Measurements from ENCODE around the gene CDK14.
"Not testable (repeated sequence)": the region's sequence is repeated elsewhere in the genome, so short reads cannot be mapped to it uniquely, and the experiment has no call there.

The CDK14 gene

GRCh38 chr7:90791596-90791995, 195.5 kb downstream of the CDK14 start:
- no peaks in the 10 kb centered on the region for H3K36me3 ChIP-seq (ENCODE audit: control insufficient read depth, insufficient read depth, low read length)
- H3K4me3 ChIP-seq (ENCODE audit: insufficient read depth, low read depth, low read length, poor library complexity, severe bottlenecking), result no peak overlapping the region
- H3K9me3 ChIP-seq (ENCODE audit: control insufficient read depth, low read length), result no peaks in the 10 kb centered on the region
- no peaks in the 10 kb centered on the region for H3K4me1 ChIP-seq (ENCODE audit: control insufficient read depth, insufficient read depth, low read length, poor library complexity, severe bottlenecking)
- H3K27ac ChIP-seq (ENCODE audit: insufficient read depth, low read length, poor library complexity, severe bottlenecking), result no peak overlapping the region
- no peak for DNase-seq
- no peaks in the 10 kb centered on the region for H3K27me3 ChIP-seq (replicated peaks; ENCODE audit: control insufficient read depth, insufficient read depth, low read length, poor library complexity, severe bottlenecking)

GRCh38 chr7:90792301-90792700, 196.2 kb downstream of the CDK14 start:
- H3K4me3 ChIP-seq (ENCODE audit: insufficient read depth, low read depth, low read length, poor library complexity, severe bottlenecking), result no peak overlapping the region
- DNase-seq, result no peak
- no peak overlapping the region for H3K27ac ChIP-seq (ENCODE audit: insufficient read depth, low read length, poor library complexity, severe bottlenecking)
- no peaks in the 10 kb centered on the region for H3K9me3 ChIP-seq (ENCODE audit: control insufficient read depth, low read length)
- H3K36me3 ChIP-seq (ENCODE audit: control insufficient read depth, insufficient read depth, low read length), result no peaks in the 10 kb centered on the region
- no peaks in the 10 kb centered on the region for H3K27me3 ChIP-seq (replicated peaks; ENCODE audit: control insufficient read depth, insufficient read depth, low read length, poor library complexity, severe bottlenecking)
- no peaks in the 10 kb centered on the region for H3K4me1 ChIP-seq (ENCODE audit: control insufficient read depth, insufficient read depth, low read length, poor library complexity, severe bottlenecking)

- H3K4me3 ChIP-seq (ENCODE audit: insufficient read depth, low read depth, low read length, poor library complexity, severe bottlenecking); H3K36me3 ChIP-seq (ENCODE audit: control insufficient read depth, insufficient read depth, low read length); DNase-seq; H3K9me3 ChIP-seq (ENCODE audit: control insufficient read depth, low read length); H3K27ac ChIP-seq (ENCODE audit: insufficient read depth, low read length, poor library complexity, severe bottlenecking); H3K4me1 ChIP-seq (ENCODE audit: control insufficient read depth, insufficient read depth, low read length, poor library complexity, severe bottlenecking); H3K27me3 ChIP-seq (replicated peaks; ENCODE audit: control insufficient read depth, insufficient read depth, low read length, poor library complexity, severe bottlenecking): not testable (repeated sequence)
Measured at GRCh38 chr7:90794234-90794633, 198.1 kb downstream of the CDK14 start.

- H3K9me3 ChIP-seq (ENCODE audit: control insufficient read depth, low read length), result no peaks in the 10 kb centered on the region
- no peaks in the 10 kb centered on the region for H3K4me1 ChIP-seq (ENCODE audit: control insufficient read depth, insufficient read depth, low read length, poor library complexity, severe bottlenecking)
- H3K27ac ChIP-seq (ENCODE audit: insufficient read depth, low read length, poor library complexity, severe bottlenecking), result no peak overlapping the region
- no peaks in the 10 kb centered on the region for H3K36me3 ChIP-seq (ENCODE audit: control insufficient read depth, insufficient read depth, low read length)
- H3K4me3 ChIP-seq (ENCODE audit: insufficient read depth, low read depth, low read length, poor library complexity, severe bottlenecking), result no peak overlapping the region
- H3K27me3 ChIP-seq (replicated peaks; ENCODE audit: control insufficient read depth, insufficient read depth, low read length, poor library complexity, severe bottlenecking), result no peaks in the 10 kb centered on the region
- no peak for DNase-seq
Measured at GRCh38 chr7:90797596-90797995, 201.5 kb downstream of the CDK14 start.

GRCh38 chr7:90804370-90804769, 208.2 kb downstream of the CDK14 start:
- H3K9me3 ChIP-seq (ENCODE audit: control insufficient read depth, low read length), result no peaks in the 10 kb centered on the region
- DNase-seq, result no peak
- no peaks in the 10 kb centered on the region for H3K4me1 ChIP-seq (ENCODE audit: control insufficient read depth, insufficient read depth, low read length, poor library complexity, severe bottlenecking)
- no peak overlapping the region for H3K4me3 ChIP-seq (ENCODE audit: insufficient read depth, low read depth, low read length, poor library complexity, severe bottlenecking)
- H3K27ac ChIP-seq (ENCODE audit: insufficient read depth, low read length, poor library complexity, severe bottlenecking), result no peak overlapping the region
- no peaks in the 10 kb centered on the region for H3K27me3 ChIP-seq (replicated peaks; ENCODE audit: control insufficient read depth, insufficient read depth, low read length, poor library complexity, severe bottlenecking)
- no peaks in the 10 kb centered on the region for H3K36me3 ChIP-seq (ENCODE audit: control insufficient read depth, insufficient read depth, low read length)

- not testable (repeated sequence) for H3K36me3 ChIP-seq (ENCODE audit: control insufficient read depth, insufficient read depth, low read length); H3K27ac ChIP-seq (ENCODE audit: insufficient read depth, low read length, poor library complexity, severe bottlenecking); H3K27me3 ChIP-seq (replicated peaks; ENCODE audit: control insufficient read depth, insufficient read depth, low read length, poor library complexity, severe bottlenecking); H3K4me1 ChIP-seq (ENCODE audit: control insufficient read depth, insufficient read depth, low read length, poor library complexity, severe bottlenecking); DNase-seq; H3K9me3 ChIP-seq (ENCODE audit: control insufficient read depth, low read length); H3K4me3 ChIP-seq (ENCODE audit: insufficient read depth, low read depth, low read length, poor library complexity, severe bottlenecking)
Measured at GRCh38 chr7:90815552-90815951, 219.4 kb downstream of the CDK14 start.

GRCh38 chr7:90816511-90817142, 220.5 kb downstream of the CDK14 start:
- H3K27me3 ChIP-seq (replicated peaks; ENCODE audit: control insufficient read depth, insufficient read depth, low read length, poor library complexity, severe bottlenecking), result no peaks in the 10 kb centered on the region
- H3K36me3 ChIP-seq (ENCODE audit: control insufficient read depth, insufficient read depth, low read length), result no peaks in the 10 kb centered on the region
- no peaks in the 10 kb centered on the region for H3K9me3 ChIP-seq (ENCODE audit: control insufficient read depth, low read length)
- no peak overlapping the region for H3K27ac ChIP-seq (ENCODE audit: insufficient read depth, low read length, poor library complexity, severe bottlenecking)
- no peak for DNase-seq
- no peak overlapping the region for H3K4me3 ChIP-seq (ENCODE audit: insufficient read depth, low read depth, low read length, poor library complexity, severe bottlenecking)
- H3K4me1 ChIP-seq (ENCODE audit: control insufficient read depth, insufficient read depth, low read length, poor library complexity, severe bottlenecking), result no peaks in the 10 kb centered on the region

- Histone ChIP-seq H3K9me3 (ENCODE audit: control insufficient read depth, low read length) (no peaks in the 10 kb centered on the region), H3K4me3 (ENCODE audit: insufficient read depth, low read depth, low read length, poor library complexity, severe bottlenecking) (no peak overlapping the region), H3K27me3 (replicated peaks; ENCODE audit: control insufficient read depth, insufficient read depth, low read length, poor library complexity, severe bottlenecking) (no peaks in the 10 kb centered on the region), H3K36me3 (ENCODE audit: control insufficient read depth, insufficient read depth, low read length) (no peaks in the 10 kb centered on the region), H3K27ac (ENCODE audit: insufficient read depth, low read length, poor library complexity, severe bottlenecking) (no peak overlapping the region), H3K4me1 (ENCODE audit: control insufficient read depth, insufficient read depth, low read length, poor library complexity, severe bottlenecking) (no peaks in the 10 kb centered on the region)
- no peak for DNase-seq
Measured at GRCh38 chr7:90817151-90817550, 221.0 kb downstream of the CDK14 start.

GRCh38 chr7:90817846-90818245, 221.7 kb downstream of the CDK14 start:
- DNase-seq, result no peak
- Histone ChIP-seq H3K9me3 (ENCODE audit: control insufficient read depth, low read length) (no peaks in the 10 kb centered on the region), H3K27ac (ENCODE audit: insufficient read depth, low read length, poor library complexity, severe bottlenecking) (no peak overlapping the region), H3K4me3 (ENCODE audit: insufficient read depth, low read depth, low read length, poor library complexity, severe bottlenecking) (no peak overlapping the region), H3K27me3 (replicated peaks; ENCODE audit: control insufficient read depth, insufficient read depth, low read length, poor library complexity, severe bottlenecking) (no peaks in the 10 kb centered on the region), H3K36me3 (ENCODE audit: control insufficient read depth, insufficient read depth, low read length) (no peaks in the 10 kb centered on the region), H3K4me1 (ENCODE audit: control insufficient read depth, insufficient read depth, low read length, poor library complexity, severe bottlenecking) (no peaks in the 10 kb centered on the region)

GRCh38 chr7:90818341-90818740, 222.2 kb downstream of the CDK14 start:
- Histone ChIP-seq H3K4me1 (ENCODE audit: control insufficient read depth, insufficient read depth, low read length, poor library complexity, severe bottlenecking) (no peaks in the 10 kb centered on the region), H3K9me3 (ENCODE audit: control insufficient read depth, low read length) (no peaks in the 10 kb centered on the region), H3K27me3 (replicated peaks; ENCODE audit: control insufficient read depth, insufficient read depth, low read length, poor library complexity, severe bottlenecking) (no peaks in the 10 kb centered on the region), H3K4me3 (ENCODE audit: insufficient read depth, low read depth, low read length, poor library complexity, severe bottlenecking) (no peak overlapping the region), H3K27ac (ENCODE audit: insufficient read depth, low read length, poor library complexity, severe bottlenecking) (no peak overlapping the region), H3K36me3 (ENCODE audit: control insufficient read depth, insufficient read depth, low read length) (no peaks in the 10 kb centered on the region)
- no peak for DNase-seq
